H4 (cell line): ENCODE data around the gene PTPRB. TPM values are rescaled to one million over a fixed set of nuclear protein-coding genes. Genes with fewer than 3 reads are reported as not detected.
A peak's percentile ranks its signal among the peaks of the same experiment; 100 is the strongest.

Source experiments
- DNase-seq: peaks from one replicate; pipeline ENCODE4 v3.0.0-alpha.2; 2015; ENCODE audit warnings: low spot score
- total RNA-seq: library from RNA; depleted of rRNA; stranded (reverse); fragments of >200 nt; shearing (Covaris generic); gene quantifications from 2 replicates; pipeline ENCODE4 v1.2.3, GENCODE V29; 2014

The PTPRB gene
- total RNA-seq, 1 experiment from 2014 or later: 0.14 TPM

DNA sequence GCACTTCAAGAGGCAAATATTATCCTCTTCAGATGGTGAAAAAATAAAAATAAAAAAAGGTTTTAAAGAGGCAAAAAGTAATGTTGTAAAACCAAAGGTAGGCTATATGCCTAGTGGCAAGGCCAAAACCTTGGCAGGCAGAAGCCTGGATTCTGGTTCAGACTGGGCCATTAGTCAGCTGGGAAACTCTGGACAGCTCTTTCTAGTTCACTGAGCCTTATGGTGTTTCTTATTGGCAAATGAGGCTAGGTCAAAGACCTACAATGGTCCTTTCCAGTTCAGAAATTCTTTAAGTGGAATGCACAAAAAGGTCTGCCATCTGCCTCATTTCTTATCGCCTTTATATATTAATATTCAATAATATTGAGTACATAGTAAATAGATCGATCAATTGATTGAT lies 44.6 kb downstream of the PTPRB start:
- DNase-seq: no peak

DNA sequence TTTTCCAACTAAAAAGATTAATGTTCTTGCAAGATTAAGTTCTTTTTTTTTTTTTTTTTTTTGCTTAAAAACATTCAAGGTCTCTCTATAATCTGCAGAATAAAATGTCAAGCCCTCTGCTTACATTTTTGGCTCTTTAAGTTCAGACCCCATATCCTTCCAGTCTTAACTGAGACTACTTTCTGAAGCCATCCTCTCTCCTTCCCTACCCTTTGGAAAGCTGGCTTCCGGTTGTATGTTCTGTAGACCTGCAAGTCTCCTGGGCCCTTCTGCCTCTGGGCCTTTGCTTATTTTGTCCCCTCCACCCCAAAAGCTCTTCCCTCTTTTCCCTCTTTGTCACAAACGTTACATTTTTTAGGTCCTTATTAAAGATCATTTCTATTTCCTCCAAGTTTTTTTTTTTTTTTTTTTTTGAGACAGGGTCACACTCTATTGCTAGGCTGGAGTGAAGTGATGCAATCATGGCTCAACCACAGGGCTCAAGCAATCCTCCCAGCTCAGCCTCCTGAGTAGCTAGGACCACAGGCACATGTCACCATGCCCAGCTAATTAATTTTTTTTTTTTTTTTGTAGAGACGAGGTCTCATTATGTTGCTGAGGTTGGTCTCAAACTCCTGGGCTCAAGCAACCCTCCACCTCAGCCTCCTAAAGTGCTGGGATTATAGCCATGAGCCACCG lies 46.5 kb downstream of the PTPRB start:
- DNase-seq: peak; percentile 15

DNA sequence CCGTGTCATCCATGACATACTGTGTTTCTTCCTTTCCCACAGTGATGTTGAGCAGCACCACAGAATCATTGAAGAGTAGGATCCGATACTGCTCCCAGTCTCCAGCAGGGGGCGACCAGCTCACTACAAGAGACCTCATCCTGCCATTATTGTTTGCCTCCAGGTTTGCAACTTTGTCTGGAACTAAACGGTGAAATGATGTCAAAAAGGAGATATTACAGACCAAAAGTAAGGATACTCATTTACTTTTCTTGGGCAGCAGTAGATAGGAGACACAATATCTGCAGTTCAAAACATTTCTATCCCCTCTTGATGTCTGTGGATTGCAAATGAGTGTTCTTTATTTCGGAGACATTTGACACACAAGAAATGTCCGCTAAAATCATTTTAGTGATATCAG lies 47.2 kb downstream of the PTPRB start:
- DNase-seq: peak; percentile 67

DNA sequence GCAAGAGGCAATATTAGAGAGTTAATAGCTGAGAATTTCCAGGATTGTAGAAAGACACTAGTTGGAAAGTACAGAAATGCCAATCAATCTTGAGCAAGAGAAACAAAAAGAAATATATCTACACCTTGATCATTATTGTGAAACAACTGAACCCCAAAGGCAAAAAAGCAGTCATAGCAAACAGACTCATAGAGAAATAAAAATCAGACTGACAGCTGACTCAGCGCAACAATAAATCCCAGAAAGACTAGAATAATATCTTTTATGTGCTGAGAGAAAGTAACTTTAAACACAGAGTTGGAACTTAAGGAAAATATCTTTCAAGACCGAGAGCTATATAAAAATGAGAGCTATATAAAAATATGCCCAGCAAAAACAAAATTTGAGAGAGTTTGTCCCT lies 52.9 kb downstream of the PTPRB start:
- no peak for DNase-seq

DNA sequence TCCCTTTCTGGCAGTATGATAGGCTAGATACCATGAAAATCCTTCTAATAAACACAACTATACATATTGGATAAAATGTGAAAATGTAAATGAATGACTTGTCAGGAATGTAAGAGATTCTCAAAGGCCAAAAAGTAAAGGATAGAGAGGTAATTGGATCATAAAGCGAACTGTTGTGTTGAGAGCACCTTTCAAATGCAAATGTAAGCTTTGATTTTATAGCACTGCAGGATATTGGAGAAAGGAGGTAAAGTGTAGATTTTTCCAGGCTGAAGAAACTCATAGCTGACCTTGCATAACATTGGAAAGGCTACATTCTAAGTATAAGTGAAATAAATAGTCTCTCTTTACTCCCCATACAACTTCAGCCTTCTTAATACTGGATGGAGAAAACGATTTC lies 54.0 kb downstream of the PTPRB start:
- no peak for DNase-seq

DNA sequence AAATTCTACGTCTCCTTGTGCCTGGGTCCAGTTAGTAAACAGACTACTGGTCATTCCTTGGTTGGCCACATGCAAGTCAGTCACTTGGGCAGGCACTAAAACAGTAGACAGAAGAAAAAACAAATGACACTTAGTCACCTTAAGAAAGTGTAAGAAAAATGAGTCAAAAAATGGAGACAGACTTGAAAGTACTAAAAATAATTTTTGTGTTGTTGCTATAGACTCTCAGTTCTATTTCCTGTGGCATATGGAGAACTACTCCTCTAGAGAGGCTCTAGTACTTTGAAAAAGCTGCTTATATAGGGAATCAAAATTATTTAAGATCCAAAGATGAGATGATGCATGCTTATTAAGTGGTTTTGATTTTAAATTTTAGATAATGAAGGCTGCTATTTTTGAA lies 56.0 kb downstream of the PTPRB start:
- DNase-seq: no peak

DNA sequence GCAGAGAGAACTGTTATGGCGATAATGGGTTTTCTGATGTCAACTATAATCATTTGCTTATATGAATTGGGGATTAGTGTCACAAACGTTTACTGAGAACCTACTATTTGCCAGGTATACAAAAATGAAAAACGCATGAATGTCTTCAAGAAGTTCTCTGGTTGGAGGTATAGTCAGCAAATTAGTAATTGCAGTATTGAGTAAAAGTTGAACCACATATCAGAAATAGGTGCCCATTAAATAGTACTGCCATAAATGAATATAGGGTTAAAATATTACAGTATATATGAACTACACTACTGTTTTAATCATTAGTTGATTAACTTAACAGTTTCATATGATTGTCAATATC lies 60.0 kb downstream of the PTPRB start:
- no peak for DNase-seq

DNA sequence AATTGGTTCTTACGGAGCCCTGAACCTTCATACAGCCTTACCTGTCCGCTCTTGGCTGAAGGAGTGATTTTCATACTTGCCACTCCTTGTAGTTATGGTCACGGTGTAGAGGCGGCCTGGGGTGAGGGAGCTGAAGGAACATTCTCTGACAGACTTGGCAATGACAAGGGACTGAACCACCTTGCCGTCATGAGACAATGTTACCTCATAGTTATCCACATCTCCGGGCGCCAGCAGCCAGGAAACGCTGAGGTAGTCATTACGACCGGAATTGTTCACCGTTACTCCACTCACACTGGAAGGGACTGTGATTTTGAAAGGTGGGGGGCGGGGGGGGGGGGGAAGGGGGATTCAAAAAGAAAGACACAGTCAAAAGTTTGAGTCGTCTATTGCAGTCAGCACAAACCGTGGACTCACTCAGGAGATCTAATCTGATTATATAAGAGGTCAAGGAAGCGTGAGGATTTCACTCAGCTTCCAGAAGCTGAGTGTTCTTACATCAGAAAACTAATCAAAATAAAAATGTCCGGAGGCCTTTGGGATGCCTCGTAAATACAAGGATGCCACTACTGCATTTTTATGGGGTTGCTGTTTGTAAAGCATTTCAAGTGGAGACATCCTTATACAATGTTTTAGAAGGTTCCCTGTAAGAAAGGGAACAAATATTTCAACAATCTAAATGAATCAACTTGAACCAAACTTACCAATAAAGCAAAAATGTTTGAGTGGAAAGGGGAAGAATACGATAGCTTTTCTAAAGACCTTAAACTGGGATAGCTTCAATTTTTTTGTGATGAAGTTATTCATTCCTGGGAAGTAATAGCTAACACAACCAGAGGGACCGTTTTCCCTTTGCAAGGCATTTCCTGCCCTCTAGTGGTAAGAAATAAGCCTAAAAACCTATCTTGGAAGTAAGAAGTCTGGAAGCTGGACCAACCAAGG lies 60.6 kb downstream of the PTPRB start:
- peak; percentile 76 for DNase-seq

DNA sequence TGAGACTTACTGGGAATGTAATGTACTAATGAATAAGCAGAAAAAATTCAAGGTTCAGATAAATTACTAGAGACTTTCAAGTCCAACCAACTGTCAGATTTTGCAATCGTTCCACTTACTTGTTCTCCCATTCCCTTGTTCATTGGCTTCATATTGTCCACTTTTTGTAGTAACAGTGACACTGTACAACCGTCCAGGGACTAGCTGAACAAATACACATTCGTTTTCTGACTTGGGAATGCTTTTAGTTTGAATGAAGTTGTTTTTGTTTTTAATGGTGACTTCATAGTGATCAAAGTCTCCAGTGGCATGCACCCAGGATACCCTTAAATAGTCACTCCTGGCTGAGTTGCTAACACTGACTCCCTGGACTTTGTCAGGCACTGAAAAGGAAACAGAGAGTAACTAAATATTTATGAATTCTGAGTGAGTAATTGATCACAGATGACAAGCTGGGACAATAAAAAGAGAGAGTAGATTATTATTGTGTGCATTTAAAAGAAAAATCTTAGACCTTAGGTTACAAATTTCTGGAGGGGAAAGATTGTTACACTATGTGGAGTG lies 65.4 kb downstream of the PTPRB start:
- DNase-seq: no peak

DNA sequence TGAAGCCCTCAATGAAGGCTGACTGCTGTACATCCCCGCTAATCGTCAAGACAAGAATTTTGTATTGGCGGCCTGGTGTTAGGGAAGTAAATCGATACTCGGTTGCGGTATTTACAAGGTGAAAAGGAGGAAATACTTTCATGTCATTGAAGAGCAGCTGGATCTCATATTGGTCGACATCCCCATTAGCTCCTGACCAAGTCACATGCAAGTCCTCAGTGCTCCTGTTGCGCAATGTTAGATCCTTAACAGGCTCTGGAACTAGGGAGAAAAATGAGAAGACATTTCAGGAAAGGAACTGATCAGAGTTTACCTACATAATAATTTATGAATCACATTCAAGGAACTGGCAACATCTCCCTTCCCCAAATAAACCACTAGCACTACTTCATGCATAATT lies 66.2 kb downstream of the PTPRB start:
- DNase-seq: no peak

DNA sequence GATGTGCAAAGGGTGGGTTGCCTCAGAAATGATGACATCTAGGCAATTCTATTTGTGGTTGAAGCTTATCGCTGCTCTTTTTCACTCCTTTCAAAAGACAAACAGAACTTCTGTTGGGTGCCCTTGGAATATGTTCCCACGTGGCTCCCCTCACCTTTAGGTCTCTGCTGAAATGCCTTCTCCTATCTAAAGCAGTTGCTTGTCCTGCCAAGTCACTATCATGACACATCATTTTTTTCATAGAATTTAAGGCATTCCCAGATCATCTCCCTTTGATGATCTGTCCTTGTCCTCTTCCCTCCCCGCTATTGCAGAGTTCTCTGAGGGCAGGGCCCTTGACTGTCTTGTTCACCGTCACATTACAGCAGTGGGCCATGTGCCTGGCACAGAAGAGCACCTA lies 75.7 kb downstream of the PTPRB start:
- no peak for DNase-seq

DNA sequence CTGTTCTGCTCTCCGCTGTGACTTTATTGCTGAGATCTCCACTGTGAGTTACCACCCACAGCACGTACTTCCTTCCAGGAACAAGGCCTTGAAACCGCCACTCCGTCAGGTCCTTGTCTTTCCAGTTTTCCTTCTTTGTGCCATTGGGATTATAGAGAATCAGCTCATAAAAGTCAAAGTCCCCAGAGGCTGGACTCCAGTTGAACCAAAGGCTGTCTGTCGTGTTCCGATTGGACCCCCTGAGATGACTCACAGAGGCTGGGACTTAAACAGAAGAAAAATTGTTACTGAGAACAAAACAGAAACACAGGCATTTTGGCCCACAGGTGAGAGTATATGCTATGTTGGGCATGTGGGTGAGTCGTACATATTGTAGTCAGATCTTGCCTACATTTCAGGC lies 76.6 kb downstream of the PTPRB start:
- DNase-seq: no peak

DNA sequence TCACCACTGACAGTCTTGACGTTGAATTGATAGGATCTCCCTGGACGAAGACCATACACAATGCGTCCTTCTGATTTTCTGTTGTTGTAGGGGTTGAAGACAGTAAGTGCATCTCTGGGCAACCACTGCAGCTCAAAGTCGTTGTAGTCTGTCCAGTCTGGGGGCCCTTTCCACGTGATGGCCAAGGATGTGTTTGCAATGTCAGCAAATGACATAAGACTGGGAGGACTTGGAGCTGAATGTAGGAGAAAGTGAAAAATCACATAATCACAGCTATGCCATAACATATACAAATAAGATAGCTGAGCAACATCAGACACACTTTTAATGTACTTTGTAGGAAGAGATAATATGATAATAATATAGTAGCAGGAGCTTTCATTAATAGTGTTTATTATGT lies 77.8 kb downstream of the PTPRB start:
- DNase-seq: no peak

DNA sequence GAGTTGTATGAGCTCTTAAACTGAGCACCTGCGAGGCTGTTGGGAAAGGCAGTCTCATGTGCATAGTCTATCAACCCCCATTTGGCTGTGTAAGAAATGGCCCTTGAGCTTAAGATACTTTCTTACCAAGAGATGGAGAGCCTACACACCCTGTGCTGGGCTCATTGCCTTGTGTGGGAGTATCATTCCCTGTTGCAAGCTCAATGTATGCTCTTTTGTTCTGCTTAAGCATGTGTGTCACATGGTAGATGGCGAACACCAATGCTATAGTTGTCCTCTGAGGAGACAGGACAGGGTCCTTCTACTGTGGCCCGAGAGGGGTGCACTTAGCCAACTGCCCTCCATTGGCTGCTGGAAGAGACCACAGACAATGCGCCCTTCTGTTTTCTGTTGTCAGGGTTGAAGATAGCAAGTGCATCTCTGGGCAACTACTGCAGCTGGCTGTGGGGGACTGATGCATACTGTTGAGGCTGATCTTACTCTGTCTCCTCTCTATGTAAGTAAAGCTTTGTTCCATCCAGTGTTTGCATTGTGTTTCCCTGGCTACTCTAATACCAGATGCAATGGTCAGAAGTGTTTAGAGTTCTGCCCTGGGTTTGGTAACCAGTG lies 79.5 kb downstream of the PTPRB start:
- DNase-seq: no peak

DNA sequence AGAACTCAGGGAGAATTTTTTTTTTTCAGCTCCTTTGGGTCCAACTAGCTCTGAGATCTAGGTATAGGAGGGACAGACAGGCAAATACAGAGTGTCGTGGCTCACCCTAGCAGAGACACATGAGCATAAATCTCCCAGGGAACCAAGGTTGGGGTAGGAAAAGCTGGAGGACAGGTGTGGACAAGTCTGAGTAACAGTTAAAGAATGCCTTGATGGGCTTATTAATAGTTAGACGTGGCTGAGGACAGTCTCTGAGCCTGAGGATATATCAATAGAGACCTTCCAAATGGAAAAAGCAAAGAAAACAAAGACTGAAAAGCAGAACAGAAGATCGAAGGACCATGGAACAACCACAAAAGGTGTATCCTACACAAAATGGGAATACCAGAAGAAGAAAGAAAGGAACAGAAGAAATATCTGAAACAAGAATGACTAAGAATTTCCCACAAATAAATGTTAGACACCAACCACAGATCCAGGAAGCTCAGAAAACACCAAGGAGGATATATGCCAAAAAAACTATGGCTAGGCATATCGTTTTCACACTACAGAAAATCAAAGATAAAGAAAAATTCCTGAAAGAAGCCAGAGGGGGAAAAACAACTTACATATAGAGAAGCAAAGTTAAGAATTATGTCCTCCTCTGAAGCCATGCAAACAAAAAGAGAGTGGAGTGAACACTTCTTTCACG lies 80.9 kb downstream of the PTPRB start:
- DNase-seq: no peak

DNA sequence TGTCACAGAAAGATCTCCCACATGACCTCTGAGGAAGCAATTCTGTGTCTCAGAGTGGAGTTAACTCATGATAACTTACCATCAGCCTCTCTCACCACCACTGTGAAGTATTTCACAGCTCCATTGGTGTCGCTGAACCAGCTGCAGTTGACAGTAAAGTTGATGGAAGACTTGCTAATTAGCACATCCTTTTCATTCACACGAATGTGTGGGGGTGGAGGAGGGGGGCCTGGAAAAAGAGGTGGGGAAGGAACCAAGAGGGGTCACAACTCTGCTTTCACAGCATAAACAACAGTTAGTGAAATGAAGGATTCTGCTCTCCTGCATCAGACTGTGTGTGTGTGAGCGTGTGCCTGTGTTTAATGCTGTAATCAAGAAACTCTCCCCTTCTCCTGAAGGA lies 82.1 kb downstream of the PTPRB start:
- DNase-seq: no peak

DNA sequence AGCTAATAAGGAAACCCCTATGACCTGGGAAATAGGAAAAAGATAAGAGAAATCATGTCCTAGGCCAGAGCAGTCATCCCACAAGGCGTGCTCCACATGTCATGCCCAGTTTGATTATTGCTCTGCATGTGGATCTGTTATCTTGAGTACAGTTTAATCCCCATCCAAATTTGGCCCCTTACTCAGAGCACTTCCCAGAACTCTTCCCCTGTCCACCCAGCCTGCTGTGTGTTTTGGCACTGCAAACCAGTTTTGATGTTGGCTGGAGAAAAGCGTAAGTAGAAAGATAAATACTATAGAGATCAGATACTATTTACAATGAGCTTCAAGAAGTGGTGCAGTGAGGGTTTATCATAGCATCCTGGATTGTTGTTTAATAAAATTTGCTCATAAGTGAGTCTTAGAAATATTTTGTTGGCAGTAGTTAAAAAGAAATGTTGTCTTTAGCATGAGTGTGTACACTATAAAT lies 83.8 kb downstream of the PTPRB start:
- no peak for DNase-seq

DNA sequence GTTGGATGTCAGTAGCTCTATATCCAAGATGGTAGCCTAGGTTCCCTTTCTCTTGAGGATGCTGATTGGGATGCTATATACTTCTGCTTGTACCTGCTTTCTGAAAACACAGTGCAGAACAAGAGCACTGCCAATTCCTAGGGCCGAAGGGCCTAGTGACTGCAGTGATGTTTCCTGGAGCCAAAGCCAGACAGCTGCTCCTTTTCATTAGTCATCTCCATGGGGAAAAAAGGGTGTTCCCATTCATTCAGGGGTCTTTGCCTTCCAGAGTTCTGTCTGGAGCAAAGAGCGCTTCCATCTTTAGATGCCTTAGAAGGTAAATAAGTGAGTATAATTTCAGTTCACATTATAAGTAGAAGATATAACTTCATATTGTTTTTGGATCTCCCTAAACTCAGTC lies 85.5 kb downstream of the PTPRB start:
- DNase-seq: no peak

DNA sequence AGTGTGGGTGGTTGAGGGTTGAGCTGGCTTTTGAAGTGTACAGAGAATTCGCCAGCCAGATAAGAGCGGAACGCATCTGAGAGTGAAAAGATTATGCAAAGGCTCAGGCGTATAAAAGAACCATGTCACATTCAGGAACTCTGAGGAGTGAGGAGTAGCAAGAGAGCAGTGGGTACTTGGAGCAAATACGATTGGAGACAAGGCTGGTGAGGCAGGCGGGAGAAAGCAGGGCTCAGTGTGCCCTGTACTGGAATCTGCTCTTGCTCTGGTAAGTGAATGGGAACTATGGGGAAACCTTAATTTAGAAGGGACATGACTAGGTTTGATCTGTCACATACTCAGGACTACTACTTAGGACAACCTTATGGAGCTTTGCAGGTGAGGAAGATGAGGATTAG lies 87.0 kb downstream of the PTPRB start:
- no peak for DNase-seq

DNA sequence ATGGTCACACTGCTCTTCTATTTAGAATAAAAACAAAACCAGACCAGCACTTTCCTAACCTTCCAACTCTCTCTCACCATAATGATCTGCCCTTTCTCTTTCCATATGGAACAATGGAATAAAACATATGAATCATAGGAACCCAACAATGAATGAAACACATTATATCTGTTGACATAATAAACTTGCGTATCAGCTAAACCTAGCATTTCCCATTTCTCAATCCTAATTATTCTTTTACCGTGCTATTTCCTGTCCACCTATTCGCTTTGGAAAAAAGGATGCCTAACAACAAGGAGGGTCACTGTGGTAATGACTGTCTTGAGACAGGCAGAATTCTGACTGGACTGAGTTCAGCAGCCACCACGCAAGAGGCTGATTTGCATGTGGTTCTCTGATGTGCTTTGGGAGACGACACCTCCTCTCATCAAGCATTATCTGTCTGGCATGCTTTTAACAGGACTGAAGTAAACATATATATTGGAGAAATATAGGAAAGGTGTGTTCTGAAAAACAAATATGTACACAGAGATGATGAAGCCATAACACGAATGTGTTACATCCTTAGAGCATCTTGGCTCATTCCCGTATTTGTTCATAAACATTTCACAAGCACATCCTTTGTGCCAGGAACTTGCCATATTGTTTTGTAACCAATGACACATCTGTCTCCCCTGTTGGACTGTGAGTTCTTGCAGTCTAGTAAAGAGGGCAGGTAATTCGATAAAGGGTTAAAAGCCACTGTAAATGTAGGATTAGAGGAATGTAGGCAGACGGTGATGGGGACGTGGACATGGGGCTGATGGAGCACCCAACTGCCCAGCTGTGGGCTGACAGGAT lies 87.7 kb downstream of the PTPRB start:
- DNase-seq: no peak

DNA sequence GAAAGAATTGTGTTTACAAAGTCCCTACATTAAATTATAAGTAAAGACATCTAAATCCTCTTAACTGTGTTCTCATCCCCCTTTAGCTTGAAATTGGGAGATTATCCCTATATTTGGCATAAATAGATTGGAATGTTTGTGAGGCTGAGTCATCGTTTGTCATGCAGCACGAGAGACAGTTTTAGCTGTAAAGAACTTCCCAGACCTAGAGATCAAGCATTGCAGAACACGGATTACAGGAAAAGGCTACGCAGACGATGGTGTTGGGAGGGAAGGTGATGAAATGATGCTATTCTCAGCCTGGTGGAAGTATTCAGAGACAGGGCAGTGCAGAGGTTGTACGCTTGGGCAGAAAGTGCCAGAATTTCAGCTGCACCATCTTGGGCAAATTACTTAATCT lies 93.8 kb downstream of the PTPRB start:
- DNase-seq: peak; percentile 80
